Hepatocyte (in vitro differentiated cells): Measurements from ENCODE around the gene PTPN20.

Source experiments
- EZH2 ChIP-seq: fragments of 200-600 bp; sonication (generic); IDR thresholded peaks from 2 replicates; pipeline ENCODE4 v1.6.1; 2016; ENCODE audit warnings: antibody characterized with exemption, mild to moderate bottlenecking, borderline replicate concordance
- EZH2phosphoT487 ChIP-seq: fragments of 200-600 bp; sonication (generic); IDR thresholded peaks from one replicate; pipeline ENCODE4 v1.6.1; 2018; ENCODE audit warnings: antibody characterized with exemption, mild to moderate bottlenecking, low read depth, moderate library complexity; ENCODE audit not compliant: unreplicated experiment, severe bottlenecking
- TF ChIP-seq, protein P1 (sequence below): fragments of 200-600 bp; sonication (generic); IDR thresholded peaks from 2 replicates; pipeline ENCODE4 v1.5.1; 2016; ENCODE audit warnings: antibody characterized with exemption, mild to moderate bottlenecking; ENCODE audit not compliant: poor library complexity

- TF ChIP-seq, protein P1, sequence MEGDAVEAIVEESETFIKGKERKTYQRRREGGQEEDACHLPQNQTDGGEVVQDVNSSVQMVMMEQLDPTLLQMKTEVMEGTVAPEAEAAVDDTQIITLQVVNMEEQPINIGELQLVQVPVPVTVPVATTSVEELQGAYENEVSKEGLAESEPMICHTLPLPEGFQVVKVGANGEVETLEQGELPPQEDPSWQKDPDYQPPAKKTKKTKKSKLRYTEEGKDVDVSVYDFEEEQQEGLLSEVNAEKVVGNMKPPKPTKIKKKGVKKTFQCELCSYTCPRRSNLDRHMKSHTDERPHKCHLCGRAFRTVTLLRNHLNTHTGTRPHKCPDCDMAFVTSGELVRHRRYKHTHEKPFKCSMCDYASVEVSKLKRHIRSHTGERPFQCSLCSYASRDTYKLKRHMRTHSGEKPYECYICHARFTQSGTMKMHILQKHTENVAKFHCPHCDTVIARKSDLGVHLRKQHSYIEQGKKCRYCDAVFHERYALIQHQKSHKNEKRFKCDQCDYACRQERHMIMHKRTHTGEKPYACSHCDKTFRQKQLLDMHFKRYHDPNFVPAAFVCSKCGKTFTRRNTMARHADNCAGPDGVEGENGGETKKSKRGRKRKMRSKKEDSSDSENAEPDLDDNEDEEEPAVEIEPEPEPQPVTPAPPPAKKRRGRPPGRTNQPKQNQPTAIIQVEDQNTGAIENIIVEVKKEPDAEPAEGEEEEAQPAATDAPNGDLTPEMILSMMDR: no peak
- TF ChIP-seq EZH2: no peak
- TF ChIP-seq EZH2phosphoT487: no peak
These were observed 108.2 kb downstream of the PTPN20 start for GRCh38 chr10:47019155-47020145.
